GM18499 (cell line): Measurements from ENCODE around the gene RPL7A.
"Not testable (repeated sequence)": the region's sequence is repeated elsewhere in the genome, so short reads cannot be mapped to it uniquely, and the experiment has no call there.

Experiments
- ATAC-seq: cut with Tn5 transposase; IDR thresholded peaks from one replicate; pipeline ENCODE4 v1.9.1; 2021; ENCODE audit warnings: moderate number of reproducible peaks; ENCODE audit not compliant: insufficient read depth, unreplicated experiment

RPL7A gene

DNA sequence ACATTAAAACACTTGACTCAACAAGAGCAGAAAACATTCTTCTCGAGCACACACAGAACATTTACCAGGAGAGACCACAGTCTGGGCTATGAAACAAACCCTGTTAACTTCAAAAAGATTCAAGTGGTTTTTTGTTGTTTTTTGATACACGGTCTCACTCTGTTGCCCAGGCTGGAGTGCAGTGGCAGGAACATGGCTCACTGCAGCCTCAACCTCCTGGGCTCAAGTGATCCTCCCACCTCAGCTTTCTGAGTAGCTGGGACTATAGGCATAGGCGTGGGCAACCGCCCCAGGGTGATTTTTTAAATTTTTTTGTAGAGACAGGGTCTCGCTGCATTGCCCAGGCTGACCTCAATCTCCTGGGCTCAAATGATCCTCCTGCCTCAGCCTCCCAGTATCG lies 21.0 kb upstream of the RPL7A start:
- not testable (repeated sequence) for ATAC-seq

DNA sequence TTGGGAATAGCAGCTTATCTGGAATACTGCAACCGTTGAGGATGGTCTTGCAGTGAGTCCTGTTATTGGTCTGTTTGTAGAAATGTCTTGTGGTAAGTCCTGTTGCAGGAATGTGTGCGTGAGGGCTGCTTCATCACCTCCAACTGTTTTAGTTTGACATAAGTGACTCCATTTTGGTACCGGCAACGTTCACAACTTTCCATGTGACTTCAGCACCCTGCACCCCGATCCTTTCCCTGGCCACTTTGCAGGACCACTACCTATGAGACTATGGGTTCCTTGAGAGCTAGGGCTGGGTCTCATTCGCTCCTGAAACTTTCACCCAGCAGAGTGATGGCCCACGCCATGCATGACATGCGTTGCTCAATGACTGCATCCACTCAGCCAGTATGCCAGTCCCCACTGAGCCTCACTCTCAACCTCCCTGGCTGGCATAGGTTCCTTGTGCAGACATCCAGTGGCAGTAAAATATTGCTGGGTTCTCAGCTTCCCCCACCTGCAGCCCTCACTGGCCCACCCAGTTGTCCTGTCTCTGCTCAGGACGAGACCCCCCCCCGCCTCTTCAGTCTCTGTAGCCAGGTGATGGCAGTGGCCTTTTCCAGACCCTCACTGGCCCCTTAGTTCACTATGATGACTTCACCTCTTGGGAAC lies 20.1 kb upstream of the RPL7A start:
- no peak for ATAC-seq

DNA sequence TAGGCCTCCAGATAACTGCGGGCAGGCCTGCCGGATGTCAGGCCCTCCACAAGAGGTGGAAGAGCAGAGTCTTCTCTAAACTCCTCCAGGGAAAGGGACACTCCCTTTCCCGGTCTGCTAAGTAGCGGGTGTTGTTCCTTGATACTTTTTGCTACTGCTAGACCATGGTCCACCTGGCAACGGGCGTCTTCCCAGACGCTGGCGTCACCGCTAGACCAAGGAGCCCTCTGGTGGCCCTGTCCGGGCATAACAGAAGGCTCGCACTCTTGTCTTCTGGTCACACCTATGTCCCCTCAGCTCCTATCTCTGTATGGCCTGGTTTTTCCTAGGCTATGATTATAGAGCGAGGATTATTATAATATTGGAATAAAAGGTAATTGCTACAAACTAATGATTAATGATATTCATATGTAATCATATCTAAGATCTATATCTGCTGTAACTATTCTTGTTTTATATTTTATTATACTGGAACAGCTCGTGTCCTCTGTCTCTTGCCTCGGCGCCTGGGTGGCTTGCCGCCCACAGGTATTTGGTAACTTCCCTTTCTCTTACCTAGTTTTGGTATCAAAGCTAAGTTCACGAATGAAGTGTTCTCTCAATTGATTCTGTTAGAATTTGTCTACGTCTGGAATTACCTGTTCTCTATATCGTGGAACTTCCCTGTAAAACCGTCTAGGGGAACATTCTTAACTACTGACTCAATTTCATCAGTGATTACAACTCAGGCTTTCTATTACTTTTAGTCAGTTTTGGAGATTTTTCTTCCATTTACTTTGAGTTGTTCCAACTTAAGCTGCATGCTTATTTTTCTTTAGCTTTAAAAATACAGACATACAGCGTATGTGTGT lies 18.5 kb upstream of the RPL7A start:
- not testable (repeated sequence) for ATAC-seq

DNA sequence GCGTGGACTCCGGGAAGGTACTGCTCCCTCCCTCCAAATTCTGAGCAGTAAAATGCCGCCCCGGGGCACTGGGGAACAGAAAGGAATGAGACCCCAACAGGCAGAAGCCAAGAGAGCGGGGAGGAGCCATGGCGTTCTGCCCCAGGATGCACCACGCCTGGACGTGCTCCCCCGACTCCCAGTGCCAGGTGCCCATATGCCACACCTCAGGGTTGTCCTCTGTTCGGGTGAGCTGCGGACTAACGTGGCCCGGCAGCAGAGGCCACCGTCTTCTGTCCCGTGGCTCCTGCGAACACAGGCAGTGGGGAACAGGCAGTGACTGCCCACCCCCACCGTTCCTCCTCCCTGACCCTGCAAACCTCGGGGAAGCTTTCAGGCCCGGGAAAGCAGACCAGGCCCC lies 16.8 kb upstream of the RPL7A start:
- no peak for ATAC-seq

DNA sequence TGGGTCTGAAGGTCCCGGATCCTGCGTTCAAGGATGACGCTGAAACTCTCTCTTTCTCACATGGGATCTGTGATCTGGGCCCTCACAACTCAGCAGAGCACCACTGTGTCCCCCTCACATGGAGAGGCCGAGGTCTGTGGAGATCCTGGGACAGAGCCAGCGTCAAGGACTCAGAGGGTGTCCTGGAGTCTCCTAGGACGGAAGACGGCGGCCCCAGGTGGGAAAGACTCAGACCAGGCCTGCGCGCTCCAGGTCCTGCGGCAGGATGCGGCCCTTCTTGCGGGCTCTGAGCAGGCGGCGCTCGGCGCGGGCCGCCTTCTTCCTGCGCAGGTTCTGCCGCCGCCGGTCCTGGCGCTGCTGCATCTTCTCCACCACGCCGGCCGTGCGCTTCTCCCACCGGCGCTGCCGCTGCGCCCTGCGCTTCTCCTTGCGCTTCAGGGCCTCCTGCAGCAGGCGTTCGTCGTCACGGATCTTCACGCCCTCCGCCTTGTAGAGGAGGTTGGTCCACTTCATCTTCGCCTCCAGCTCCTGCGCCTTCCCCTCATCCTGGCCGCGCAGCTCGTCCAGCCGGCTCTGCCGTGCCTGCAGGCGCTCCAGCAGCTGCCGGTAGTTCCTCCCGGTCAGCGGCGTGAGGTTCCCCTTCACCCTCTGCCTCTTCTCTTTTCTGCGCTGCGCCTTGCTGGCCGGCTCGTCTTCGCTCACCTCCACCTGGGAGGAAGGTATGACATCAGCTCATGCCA lies 16.2 kb upstream of the RPL7A start:
- ATAC-seq, result no peak

DNA sequence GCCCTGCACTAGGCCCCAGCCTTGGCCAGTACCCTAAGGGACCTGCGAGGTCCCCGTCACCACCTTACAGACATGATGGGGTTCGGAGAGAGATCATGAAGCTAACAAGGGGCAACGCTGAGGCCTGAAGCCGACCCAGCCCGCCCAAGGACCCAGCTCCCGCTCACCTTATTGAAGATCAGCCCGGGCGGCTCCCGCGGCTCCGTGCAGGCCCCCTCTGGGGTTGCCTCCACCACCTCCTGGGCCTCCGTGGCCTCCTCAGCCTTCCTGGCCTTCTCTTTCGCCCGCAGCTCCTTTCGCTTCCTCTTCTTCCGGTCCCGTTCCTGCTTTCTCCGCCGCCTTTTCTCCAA lies 15.7 kb upstream of the RPL7A start:
- ATAC-seq, result no peak

DNA sequence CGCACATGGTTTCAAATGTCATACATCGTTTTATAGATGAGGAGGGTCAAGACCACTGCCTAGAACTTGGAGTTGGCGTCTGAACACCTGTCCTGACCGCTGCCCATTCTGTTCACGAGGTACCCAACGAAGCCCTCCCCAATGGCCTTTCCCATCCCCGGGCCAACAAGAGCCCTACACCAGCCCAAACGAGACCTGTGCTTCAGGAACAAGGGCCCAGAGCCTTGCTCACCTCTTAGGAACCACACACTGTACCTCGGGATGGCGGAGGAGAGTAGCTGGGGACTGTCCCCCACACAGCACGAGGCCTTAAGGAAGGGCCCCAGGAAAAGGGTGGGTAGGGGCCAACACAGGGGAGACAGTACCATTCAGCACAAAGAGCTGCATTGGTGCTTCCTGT lies 15.0 kb upstream of the RPL7A start:
- ATAC-seq, result no peak

DNA sequence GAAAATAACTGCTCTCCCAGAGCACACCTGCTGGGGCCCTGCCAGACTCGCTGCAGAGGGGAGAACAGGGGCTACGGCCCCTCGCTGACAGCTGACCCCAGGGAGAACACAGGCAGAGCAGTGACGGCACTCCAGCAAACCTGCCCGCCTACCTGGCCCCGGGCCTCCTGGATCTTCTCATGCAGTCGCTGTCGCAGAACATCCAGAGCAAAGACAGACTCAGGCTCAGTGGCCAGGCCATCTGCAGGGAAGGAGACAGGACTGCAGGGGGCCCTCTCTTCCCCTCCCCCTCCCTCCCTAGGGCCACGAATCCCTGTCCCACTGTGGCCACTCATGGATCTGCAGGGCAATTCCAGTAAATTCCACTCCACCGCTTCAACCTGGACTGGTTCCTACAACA lies 14.5 kb upstream of the RPL7A start:
- no peak for ATAC-seq

DNA sequence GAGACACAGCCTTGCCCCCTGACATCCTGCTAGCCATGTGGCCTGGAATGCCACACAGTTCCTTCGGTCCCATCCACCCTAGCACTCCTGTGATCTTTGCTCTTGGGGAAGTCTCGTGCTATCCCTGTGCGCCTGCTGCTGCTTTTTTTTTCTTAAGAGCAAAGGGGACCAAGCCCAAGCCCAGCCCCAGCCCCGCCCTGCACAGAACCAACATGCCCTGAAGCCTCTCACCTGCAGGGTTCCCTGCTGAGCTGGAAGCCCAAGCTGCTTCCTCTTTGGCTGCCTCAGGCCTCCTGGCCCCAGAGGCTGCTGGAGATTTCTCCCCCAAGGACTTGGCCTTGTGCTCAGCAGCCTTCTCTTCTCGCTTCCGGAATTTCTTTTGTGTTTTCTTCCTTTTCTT lies 13.9 kb upstream of the RPL7A start:
- ATAC-seq, result no peak

DNA sequence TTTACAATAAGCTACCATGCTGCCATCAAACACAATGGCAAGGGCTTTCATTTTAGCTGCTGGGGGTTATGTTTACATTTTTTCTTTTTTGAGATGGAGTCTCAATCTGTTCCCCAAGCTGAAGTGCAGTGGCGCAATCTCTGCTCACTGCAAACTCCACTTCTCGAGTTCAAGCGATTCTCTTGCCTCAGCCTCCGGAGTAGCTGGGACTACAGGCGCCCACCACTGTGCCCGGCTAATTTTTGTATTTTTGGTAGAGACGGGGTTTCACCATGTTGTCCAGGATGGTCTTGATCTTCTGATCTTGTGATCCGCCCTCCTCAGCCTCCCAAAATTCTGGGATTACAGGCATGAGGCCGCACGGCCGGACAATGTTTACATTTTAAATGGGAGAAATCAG lies 13.1 kb upstream of the RPL7A start:
- ATAC-seq, result not testable (repeated sequence)

DNA sequence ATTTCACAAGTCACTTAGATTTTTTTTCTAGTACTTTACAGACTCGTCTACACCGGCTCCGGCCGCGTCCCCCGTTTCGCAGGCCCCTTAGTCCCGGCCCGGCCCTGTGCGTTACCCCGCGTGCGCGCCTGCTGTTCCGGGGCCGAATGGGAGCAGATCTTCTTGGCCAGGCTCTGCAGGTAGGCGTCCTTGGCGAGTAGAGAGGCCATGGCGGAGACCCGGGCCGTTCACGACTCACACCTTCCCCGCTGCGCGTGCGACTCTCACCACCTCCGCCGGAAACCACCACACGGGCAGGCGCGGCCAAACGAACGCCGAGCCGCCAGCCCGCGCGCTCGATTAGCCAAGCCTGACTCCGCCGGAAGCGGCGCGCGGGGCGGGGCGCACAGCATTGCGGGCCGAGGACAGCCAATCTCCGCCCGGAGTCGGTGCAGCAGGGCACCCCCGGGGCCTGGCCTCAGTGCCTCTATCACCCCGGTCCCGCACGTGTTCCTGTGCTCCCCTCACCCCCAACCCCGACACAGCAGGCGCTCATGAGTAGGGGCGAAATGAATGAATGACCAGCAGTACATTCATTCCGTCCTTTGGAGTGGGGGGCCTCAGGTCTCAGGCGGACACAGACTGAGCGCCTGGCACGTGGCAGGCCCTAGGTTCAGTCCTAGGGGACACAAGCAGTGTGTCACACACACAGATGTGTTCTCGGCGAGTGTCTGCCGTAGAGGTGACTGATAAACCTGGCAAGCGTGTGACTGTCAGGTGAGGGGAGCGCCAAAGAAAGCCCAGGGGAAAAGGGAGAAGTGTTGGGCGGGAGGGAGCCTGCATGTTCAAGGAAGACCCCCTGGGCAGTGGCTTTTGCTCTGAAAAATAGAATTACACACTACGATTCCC lies 11.8 kb upstream of the RPL7A start, which contains the start of gene SURF6:
Gene SURF6, minus strand, starts transcription at position 265 of the 888 bp plus-strand sequence. Its CDS starts 56 bp downstream, at position 209.
- peak; percentile 63 for ATAC-seq

DNA sequence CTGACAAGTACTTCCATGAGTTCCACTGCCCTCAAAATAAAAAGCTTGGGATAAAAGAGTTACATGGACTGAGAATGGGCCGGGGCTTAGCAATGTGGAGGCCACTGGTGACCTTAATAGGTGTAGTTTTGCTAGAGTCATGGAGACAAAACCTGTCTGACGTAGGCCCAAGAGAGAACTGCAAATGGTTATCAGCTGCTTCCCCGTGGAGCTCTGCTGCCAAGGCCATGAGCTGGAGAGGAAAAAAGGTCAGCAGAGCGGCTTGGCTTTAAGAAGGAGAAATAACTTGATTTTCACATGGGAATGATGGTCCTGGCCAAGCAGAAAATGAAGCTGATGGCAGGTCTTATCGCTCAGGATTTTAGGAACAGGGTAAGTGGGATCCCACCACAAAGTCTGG lies 8.4 kb upstream of the RPL7A start:
- no peak for ATAC-seq

DNA sequence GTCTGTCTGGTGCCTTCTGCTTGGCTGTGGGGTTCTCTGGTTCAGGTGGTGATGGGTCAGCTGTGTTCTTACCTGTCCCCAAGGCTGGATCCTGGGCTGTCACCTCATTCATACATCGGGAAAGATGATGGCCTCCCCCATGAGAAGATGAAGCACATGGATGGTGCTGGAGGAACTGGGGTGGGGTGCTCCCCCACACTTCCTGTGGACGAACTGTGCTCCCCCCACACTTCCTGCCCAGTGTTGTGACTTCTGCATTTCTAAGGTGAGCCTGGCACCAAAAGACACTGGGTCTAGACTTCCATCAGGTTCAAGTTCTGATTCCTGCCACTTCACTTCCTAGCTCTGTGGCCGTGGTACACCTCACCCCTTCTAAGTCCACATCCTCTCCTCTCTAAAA lies 7.8 kb upstream of the RPL7A start:
- no peak for ATAC-seq

DNA sequence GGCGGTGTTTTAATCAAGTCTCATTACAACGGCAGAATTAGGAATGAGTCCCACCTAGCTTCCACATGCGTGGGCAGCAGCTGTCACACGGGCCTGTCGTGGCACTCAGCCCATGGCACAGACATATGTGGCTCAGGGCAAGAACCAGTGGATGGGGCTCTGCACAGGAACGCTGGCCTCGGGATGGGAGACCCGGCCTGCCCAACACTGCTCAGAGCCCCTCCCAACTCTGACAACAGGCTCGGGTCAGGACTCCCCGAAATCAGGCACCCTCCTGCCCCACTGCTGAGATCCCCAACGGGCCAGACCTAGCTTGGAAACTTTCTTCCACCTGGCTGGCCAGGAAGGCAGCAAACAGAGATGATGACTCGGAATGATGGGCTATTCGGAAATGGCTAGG lies 7.1 kb upstream of the RPL7A start:
- ATAC-seq, result no peak

DNA sequence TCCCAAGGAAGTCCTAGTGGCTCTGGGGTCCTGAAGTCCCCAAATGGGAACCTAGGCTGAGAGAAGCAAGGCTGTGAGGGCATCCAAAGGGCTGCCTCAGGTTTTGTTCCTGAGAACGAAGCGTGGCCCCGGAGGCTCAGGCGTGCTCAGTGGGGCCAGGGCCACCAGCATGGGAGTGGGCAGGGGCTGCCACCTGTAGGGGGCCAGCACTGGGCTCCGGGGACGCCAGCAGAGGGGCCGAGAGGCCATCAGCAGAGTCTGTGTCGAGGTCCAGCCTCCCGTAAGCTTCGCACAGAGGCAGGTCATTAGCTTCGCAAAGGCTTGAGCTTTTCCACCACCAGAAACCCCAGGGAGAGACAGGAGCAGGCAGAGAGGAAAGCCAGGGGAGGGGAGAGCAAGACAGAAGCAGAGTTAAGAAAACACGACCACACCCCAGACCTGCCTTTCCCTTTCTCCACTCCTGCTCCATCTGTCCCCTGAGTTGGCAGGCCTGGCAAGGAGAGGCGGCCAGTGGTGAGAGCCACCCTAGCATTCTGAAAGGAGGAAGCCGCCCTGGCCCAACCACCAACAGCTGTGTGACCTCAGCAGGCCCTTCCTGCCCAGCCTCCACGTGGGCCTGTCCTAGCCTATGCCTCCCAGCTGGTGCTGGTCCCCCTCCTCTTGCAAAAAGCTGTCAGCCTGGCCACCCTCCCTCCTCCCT lies 6.5 kb upstream of the RPL7A start:
- ATAC-seq, result no peak

DNA sequence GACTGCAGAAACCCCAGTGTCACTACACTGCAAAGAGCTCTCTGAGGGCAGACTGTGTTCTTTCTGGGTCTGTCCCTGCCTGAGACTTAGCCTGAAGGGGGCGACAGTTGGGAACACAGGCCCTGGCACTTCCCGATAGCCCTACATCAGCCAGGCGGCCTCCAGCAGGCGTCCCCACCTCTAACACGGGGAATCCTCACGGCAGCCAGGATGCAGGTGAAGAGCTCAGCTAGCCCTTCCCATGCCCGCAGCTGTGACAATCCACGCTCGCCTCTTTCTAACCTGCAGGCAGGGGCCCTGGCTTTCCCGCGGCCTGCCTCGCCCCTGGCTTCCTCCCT lies 6.0 kb upstream of the RPL7A start:
- ATAC-seq, result no peak

DNA sequence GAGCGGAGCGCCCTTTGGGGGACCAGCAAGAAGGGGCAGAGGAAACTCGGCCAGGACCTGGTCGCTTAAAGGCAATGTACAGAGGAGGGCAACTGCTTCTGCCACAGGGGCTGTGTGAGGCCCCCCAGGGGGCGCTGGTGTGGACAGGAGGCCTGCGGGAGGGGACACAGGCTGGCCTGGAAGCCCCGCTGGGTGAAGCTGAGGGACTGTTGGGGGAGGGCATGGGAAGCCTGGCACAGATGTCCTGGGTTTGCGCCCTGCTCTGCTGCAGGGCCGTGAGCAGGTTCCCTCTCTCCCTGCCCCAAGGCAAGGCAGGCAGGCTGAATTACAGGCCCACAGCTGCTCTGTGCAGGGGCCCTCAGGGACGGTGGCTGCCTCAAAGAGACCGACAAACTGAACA lies 5.4 kb upstream of the RPL7A start:
- no peak for ATAC-seq

DNA sequence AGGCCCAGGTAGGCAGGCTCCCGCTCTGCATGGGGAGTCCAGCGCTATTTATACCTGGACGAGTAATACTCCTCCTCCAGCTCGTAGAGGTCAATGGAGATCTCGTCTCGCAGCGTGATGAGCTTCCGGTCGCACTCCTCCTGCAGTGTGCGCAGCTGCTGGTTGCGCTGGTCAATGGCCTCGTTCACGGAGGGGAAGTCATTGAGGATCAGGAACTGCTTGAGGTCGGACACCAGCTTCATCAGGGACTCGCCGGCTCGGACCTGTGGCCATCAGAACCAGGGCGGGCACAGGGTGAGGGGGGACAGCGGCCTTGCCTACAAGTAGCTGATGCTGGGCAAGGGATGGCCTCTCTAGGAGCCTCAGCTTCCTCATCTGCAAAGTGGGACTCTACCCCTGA lies 3.9 kb upstream of the RPL7A start:
- no peak for ATAC-seq

DNA sequence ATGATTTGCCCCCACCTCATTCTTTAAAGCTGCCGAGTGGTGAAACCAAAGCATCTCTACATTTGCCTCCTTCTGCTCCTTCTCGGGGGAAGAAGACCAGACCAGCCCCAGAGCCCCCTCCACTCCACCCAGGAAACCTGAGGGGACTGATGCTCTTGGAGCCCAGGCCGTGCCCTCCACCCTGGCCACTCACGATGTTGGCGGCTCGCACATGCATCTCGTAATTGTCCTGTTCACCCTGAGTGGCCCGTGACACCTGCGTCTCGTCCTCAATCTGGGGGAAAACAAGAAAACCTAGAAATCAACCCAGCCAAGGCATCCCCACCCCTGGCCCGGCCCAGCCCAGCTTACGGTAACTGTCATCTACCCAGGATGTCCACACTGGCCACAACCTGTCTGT lies 3.0 kb upstream of the RPL7A start:
- no peak for ATAC-seq

DNA sequence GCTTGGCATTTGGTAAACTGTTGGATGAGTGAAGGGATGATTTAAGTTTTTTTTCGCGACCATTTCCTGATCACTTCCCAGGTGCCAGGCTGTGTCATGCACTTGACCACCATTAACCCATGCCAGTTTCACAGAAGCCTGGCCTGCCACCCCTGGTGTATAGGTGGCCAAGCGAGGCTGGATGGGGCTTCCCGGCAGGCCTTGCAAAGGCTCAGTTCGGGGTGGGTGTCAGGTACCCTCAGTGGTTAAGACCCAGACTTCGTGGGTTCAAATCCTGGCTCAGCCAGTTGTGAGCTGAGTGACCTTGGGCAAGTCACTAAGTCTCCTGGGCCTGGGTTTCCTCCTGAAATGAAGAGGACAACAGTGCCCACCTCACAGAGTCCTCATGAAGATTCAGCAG lies 2.4 kb upstream of the RPL7A start:
- no peak for ATAC-seq
